Measurements from ENCODE around the gene CCDC33. TPM values are rescaled to one million over a fixed set of nuclear protein-coding genes. Genes with fewer than 3 reads are reported as not detected.

The CCDC33 gene
- total RNA-seq, 1 donor from 2014 or later, result 0.41 TPM

GRCh38 chr15:74375303-74375693 lies 139.2 kb downstream of the CCDC33 start:
- DNase-seq (ENCODE audit: low read depth) (no peak), FAIRE-seq (peak; percentile 45)
- peak overlapping the region; percentile 96 for H3K4me2 ChIP-seq (ENCODE audit: low read length)
- H3K4me1 Mint-ChIP-seq (ENCODE audit: low read depth, unreplicated experiment), result no peaks in the 10 kb centered on the region
- no peaks in the 10 kb centered on the region for H3K9me3 Mint-ChIP-seq (ENCODE audit: unreplicated experiment)
- peaks cover 19% of the 10 kb centered on the region for H3K27me3 Mint-ChIP-seq (ENCODE audit: low read depth, unreplicated experiment)
- H2AFZ ChIP-seq (ENCODE audit: low read depth, low read length), result no peak overlapping the region
- H3K9me3 ChIP-seq (ENCODE audit: insufficient read depth, low read depth, low read length), result no peaks in the 10 kb centered on the region
- H3K4me1 ChIP-seq (ENCODE audit: insufficient read depth, low read length), result peaks cover 22% of the 10 kb centered on the region
- peak overlapping the region; percentile 78 for H3K4me3 Mint-ChIP-seq (ENCODE audit: unreplicated experiment)
- no peak overlapping the region for H3K27ac ChIP-seq (ENCODE audit: low read depth, low read length)
- no peaks in the 10 kb centered on the region for H3K36me3 Mint-ChIP-seq (ENCODE audit: low read depth, unreplicated experiment)
- no peak overlapping the region for H3K27ac Mint-ChIP-seq (ENCODE audit: unreplicated experiment)
- TF ChIP-seq CTCF (IDR thresholded peaks at IDR 0.05; ENCODE audit: insufficient read depth, low read depth, low read length) (peak; percentile 97), EZH2 (IDR thresholded peaks at IDR 0.05; ENCODE audit: insufficient read depth, low read length) (no peak)
- H3K79me2 ChIP-seq (ENCODE audit: insufficient read depth, low read length), result no peaks in the 10 kb centered on the region
- H3K36me3 ChIP-seq (ENCODE audit: insufficient read depth, low read length), result no peaks in the 10 kb centered on the region
- H3K9ac ChIP-seq (ENCODE audit: low read length), result no peak overlapping the region
- H4K20me1 ChIP-seq (ENCODE audit: insufficient read depth, low read length), result no peaks in the 10 kb centered on the region
- H3K4me3 ChIP-seq (ENCODE audit: insufficient read depth, low read depth, low read length), result no peak overlapping the region
- H3K27me3 ChIP-seq (ENCODE audit: insufficient read depth, low read length), result peaks cover 15% of the 10 kb centered on the region

DNA sequence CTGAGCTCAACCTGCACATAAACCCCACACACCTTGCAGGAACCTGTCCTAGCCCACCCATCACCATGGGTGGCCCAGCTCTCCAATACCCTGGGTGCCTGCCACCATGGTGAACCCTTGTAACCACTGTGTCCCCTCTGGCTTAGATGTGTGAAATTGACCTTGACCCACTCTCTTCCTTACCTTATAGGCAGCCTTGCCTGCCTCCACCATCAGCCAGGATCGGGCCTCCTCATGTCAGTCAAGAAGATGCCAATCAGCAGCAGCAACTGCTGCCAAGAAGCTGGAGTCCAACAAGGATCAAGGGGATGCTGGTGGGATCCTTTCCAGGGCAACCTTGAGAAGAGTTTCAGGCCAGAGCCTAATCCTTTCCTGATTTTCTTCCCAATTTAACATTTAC lies 140.1 kb downstream of the CCDC33 start:
- H3K36me3 Mint-ChIP-seq (ENCODE audit: low read depth, unreplicated experiment), result no peaks in the 10 kb centered on the region
- H3K27me3 Mint-ChIP-seq (ENCODE audit: low read depth, unreplicated experiment), result peaks cover 17% of the 10 kb centered on the region
- DNase-seq (ENCODE audit: low read depth) (no peak), FAIRE-seq (no peak)
- peaks cover 22% of the 10 kb centered on the region for H3K4me1 ChIP-seq (ENCODE audit: insufficient read depth, low read length)
- no peaks in the 10 kb centered on the region for H3K9me3 ChIP-seq (ENCODE audit: insufficient read depth, low read depth, low read length)
- H2AFZ ChIP-seq (ENCODE audit: low read depth, low read length), result no peak overlapping the region
- H3K27ac ChIP-seq (ENCODE audit: low read depth, low read length), result no peak overlapping the region
- H3K4me3 ChIP-seq (ENCODE audit: insufficient read depth, low read depth, low read length), result no peak overlapping the region
- no peak overlapping the region for H3K9ac ChIP-seq (ENCODE audit: low read length)
- H3K27ac Mint-ChIP-seq (ENCODE audit: unreplicated experiment), result no peak overlapping the region
- no peaks in the 10 kb centered on the region for H3K9me3 Mint-ChIP-seq (ENCODE audit: unreplicated experiment)
- H3K79me2 ChIP-seq (ENCODE audit: insufficient read depth, low read length), result no peaks in the 10 kb centered on the region
- H3K27me3 ChIP-seq (ENCODE audit: insufficient read depth, low read length), result peaks cover 7% of the 10 kb centered on the region
- TF ChIP-seq EZH2 (IDR thresholded peaks at IDR 0.05; ENCODE audit: insufficient read depth, low read length) (no peak), CTCF (IDR thresholded peaks at IDR 0.05; ENCODE audit: insufficient read depth, low read depth, low read length) (no peak)
- H3K4me1 Mint-ChIP-seq (ENCODE audit: low read depth, unreplicated experiment), result peaks cover 1% of the 10 kb centered on the region
- H4K20me1 ChIP-seq (ENCODE audit: insufficient read depth, low read length), result no peaks in the 10 kb centered on the region
- no peak overlapping the region for H3K4me2 ChIP-seq (ENCODE audit: low read length)
- H3K36me3 ChIP-seq (ENCODE audit: insufficient read depth, low read length), result no peaks in the 10 kb centered on the region
- no peak overlapping the region for H3K4me3 Mint-ChIP-seq (ENCODE audit: unreplicated experiment)

DNA sequence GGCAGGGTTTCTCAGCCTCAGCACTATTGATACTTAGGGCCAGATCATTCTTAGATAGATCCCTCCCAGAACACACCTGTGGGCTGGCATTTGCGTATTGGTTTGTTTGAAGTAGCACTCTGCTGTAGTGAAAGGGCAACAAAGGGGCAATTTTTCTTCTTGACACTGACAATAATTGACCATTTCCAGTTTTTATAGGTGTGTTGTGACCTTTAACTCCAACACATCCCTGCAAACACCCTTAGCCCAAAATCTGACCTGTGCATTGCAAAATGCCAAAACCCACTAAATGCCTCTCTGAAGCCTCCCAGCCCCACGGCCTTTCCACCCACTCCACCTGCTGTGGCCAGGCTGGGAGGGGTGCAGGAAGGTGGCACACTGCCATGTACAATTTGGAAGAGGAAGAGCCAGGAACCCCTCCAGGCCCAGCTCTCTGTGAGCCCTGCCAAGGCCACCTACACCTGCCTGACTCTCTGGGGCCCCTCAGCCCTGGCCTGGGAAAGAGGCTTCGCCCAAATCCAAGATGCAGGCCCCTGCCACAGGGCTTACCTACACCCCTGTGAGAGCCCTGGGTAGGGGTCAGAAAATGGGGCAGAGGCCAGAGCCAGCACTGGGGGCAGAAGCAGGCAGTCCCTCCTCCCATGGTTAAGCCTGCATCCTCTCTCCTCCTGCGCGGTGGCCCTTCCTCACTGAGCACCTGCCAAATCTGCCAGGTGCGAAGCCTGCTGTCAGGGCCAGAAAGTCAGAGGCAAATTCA lies 140.9 kb downstream of the CCDC33 start:
- Mint-ChIP-seq H3K27me3 (ENCODE audit: low read depth, unreplicated experiment) (peaks cover 12% of the 10 kb centered on the region), H3K27ac (ENCODE audit: unreplicated experiment) (no peak overlapping the region), H3K4me1 (ENCODE audit: low read depth, unreplicated experiment) (peaks cover 3% of the 10 kb centered on the region), H3K4me3 (ENCODE audit: unreplicated experiment) (no peak overlapping the region), H3K9me3 (ENCODE audit: unreplicated experiment) (no peaks in the 10 kb centered on the region), H3K36me3 (ENCODE audit: low read depth, unreplicated experiment) (no peaks in the 10 kb centered on the region)
- no peak overlapping the region for H3K27ac ChIP-seq (ENCODE audit: low read depth, low read length)
- H3K4me1 ChIP-seq (ENCODE audit: insufficient read depth, low read length), result peaks cover 22% of the 10 kb centered on the region
- peaks cover under 1% of the 10 kb centered on the region for H3K27me3 ChIP-seq (ENCODE audit: insufficient read depth, low read length)
- TF ChIP-seq EZH2 (IDR thresholded peaks at IDR 0.05; ENCODE audit: insufficient read depth, low read length) (no peak), CTCF (IDR thresholded peaks at IDR 0.05; ENCODE audit: insufficient read depth, low read depth, low read length) (no peak)
- DNase-seq (ENCODE audit: low read depth), result no peak
- no peak overlapping the region for H3K4me3 ChIP-seq (ENCODE audit: insufficient read depth, low read depth, low read length)
- no peak overlapping the region for H2AFZ ChIP-seq (ENCODE audit: low read depth, low read length)
- H3K79me2 ChIP-seq (ENCODE audit: insufficient read depth, low read length), result no peaks in the 10 kb centered on the region
- no peak overlapping the region for H3K4me2 ChIP-seq (ENCODE audit: low read length)
- H3K36me3 ChIP-seq (ENCODE audit: insufficient read depth, low read length), result no peaks in the 10 kb centered on the region
- no peaks in the 10 kb centered on the region for H3K9me3 ChIP-seq (ENCODE audit: insufficient read depth, low read depth, low read length)
- no peak overlapping the region for H3K9ac ChIP-seq (ENCODE audit: low read length)
- H4K20me1 ChIP-seq (ENCODE audit: insufficient read depth, low read length), result no peaks in the 10 kb centered on the region
- FAIRE-seq, result no peak
